PFSK-1 (cell line): ENCODE measurements around the gene FOSB.

Experiments
- FOXP2 ChIP-seq: optimal IDR thresholded peaks from 2 replicates; pipeline ENCODE3; 2011; ENCODE audit warnings: borderline replicate concordance, control low read depth, inconsistent platforms; ENCODE audit not compliant: insufficient read depth; ENCODE audit errors: extremely low read length, extremely low read depth
- POLR2AphosphoS5 ChIP-seq: IDR thresholded peaks from 2 replicates; pipeline ENCODE4 v1.6.1; 2012; ENCODE audit warnings: low read depth, mild to moderate bottlenecking, control low read depth, low read length, moderate library complexity
- REST ChIP-seq, 2 experiments: IDR thresholded peaks; 2 replicates each; pipeline versions ENCODE4 v1.6.1 to v1.8.0; 2011 to 2012; ENCODE audit warnings: low read depth in 2 of 2, low read length in 2 of 2, control low read depth in 1 of 2, inconsistent platforms in 1 of 2, mild to moderate bottlenecking in 1 of 2, moderate library complexity in 1 of 2; ENCODE audit not compliant: insufficient read depth in 1 of 2
- SIN3A ChIP-seq: IDR thresholded peaks from 2 replicates; pipeline ENCODE4 v1.6.1; 2012; ENCODE audit warnings: mild to moderate bottlenecking, low read length, moderate library complexity, borderline replicate concordance; ENCODE audit not compliant: insufficient read depth
- TAF1 ChIP-seq: IDR thresholded peaks from 2 replicates; pipeline ENCODE4 v1.6.1; 2012; ENCODE audit warnings: low read length, control low read depth, borderline replicate concordance; ENCODE audit not compliant: insufficient read depth

- TF ChIP-seq TAF1 (no peak), POLR2AphosphoS5 (no peak), FOXP2 (no peak), REST (IDR thresholded peaks at IDR 0.05; ENCODE audit: insufficient read depth in 1 of 2, low read depth in 2 of 2, low read length in 2 of 2) (no peak), SIN3A (no peak)
Measured at GRCh38 chr19:45419895-45420294, 47.9 kb upstream of the FOSB start.
